GM18526 (cell line): ENCODE data around the gene ADCY2.

Source experiments
- POLR2A ChIP-seq: IDR thresholded peaks from 3 replicates; pipeline ENCODE4 v1.6.1; 2011; ENCODE audit not compliant: insufficient read length; ENCODE audit errors: extremely low read depth

The ADCY2 gene

GRCh38 chr5:7395947-7396712 lies at the start of gene ADCY2:
Gene ADCY2 (plus strand): TSS chr5:7396138. CDS start chr5:7396297, 159 bp downstream.
- TF ChIP-seq POLR2A: no peak

- no peak for TF ChIP-seq POLR2A
Observed at GRCh38 chr5:7347377-7347776, 48.6 kb upstream of the ADCY2 start.

GRCh38 chr5:7348168-7348854 lies 47.6 kb upstream of the ADCY2 start:
- no peak for TF ChIP-seq POLR2A

- TF ChIP-seq POLR2A: no peak
Observed at GRCh38 chr5:7361593-7361992, 34.3 kb upstream of the ADCY2 start.

- no peak for TF ChIP-seq POLR2A
Observed at GRCh38 chr5:7363067-7363677, 32.8 kb upstream of the ADCY2 start.

GRCh38 chr5:7364226-7364875 lies 31.6 kb upstream of the ADCY2 start:
- no peak for TF ChIP-seq POLR2A

GRCh38 chr5:7367780-7368179 lies 28.2 kb upstream of the ADCY2 start:
- TF ChIP-seq POLR2A: no peak

GRCh38 chr5:7372399-7372798 lies 23.5 kb upstream of the ADCY2 start:
- TF ChIP-seq POLR2A: no peak

- TF ChIP-seq POLR2A: no peak
Observed at GRCh38 chr5:7374186-7374585, 21.8 kb upstream of the ADCY2 start.

- no peak for TF ChIP-seq POLR2A
Observed at GRCh38 chr5:7375457-7375856, 20.5 kb upstream of the ADCY2 start.

GRCh38 chr5:7376871-7377270 lies 19.1 kb upstream of the ADCY2 start:
- no peak for TF ChIP-seq POLR2A

- no peak for TF ChIP-seq POLR2A
Observed at GRCh38 chr5:7377761-7378160, 18.2 kb upstream of the ADCY2 start.

GRCh38 chr5:7382588-7382987 lies 13.3 kb upstream of the ADCY2 start:
- TF ChIP-seq POLR2A: no peak

GRCh38 chr5:7385681-7386080 lies 10.3 kb upstream of the ADCY2 start:
- no peak for TF ChIP-seq POLR2A

- TF ChIP-seq POLR2A: no peak
Observed at GRCh38 chr5:7388553-7388952, 7.4 kb upstream of the ADCY2 start.

- TF ChIP-seq POLR2A: no peak
Observed at GRCh38 chr5:7391215-7391614, 4.7 kb upstream of the ADCY2 start.
